Psoas muscle (tissue), 8 donors: ENCODE results near the gene TNNC1. TPM values are rescaled to one million over a fixed set of nuclear protein-coding genes. Genes with fewer than 3 reads are reported as not detected.
A peak's percentile ranks its signal among the peaks of the same experiment; 100 is the strongest.

Experiments
- ATAC-seq, 4 donors: fragments of 200-7000 bp; cut with Tn5 transposase; one replicate each; pipeline ENCODE4 v1.9.1; 2020; ENCODE audit warnings: moderate library complexity in 3 of 4, mild to moderate bottlenecking in 2 of 4
- DNase-seq, 2 donors: peaks; one replicate each; pipeline ENCODE4 v3.0.0-alpha.2; 2020
- H3K27ac ChIP-seq: fragments of 200-600 bp; one replicate; pipeline ENCODE4 v1.8.0; 2022
- H3K27me3 ChIP-seq, 3 donors: fragments of 200-600 bp in 1 of 3; one replicate each; pipeline versions ENCODE4 v1.6.1 to v1.8.0; 2013 to 2022; ENCODE audit warnings: low read length in 2 of 3, mild to moderate bottlenecking in 2 of 3, moderate library complexity in 1 of 3; ENCODE audit not compliant: insufficient read depth in 3 of 3
- H3K36me3 ChIP-seq, 2 donors: fragments of 200-600 bp in 1 of 2; one replicate each; pipeline versions ENCODE4 v1.6.1 to v1.8.0; 2013 to 2022; ENCODE audit warnings: low read depth in 1 of 2, mild to moderate bottlenecking in 1 of 2, moderate library complexity in 1 of 2; ENCODE audit not compliant: insufficient read depth in 1 of 2
- H3K4me1 ChIP-seq: fragments of 200-600 bp; one replicate; pipeline ENCODE4 v1.8.0; 2022
- H3K4me3 ChIP-seq: fragments of 200-600 bp; one replicate; pipeline ENCODE4 v1.8.0; 2022; ENCODE audit warnings: mild to moderate bottlenecking
- H3K9me3 ChIP-seq: fragments of 200-600 bp; one replicate; pipeline ENCODE4 v1.8.0; 2022
- WGBS, 3 donors: extraction: QIAGEN DNeasy Blood & Tissue Kit; methylation state at CpG; one replicate each; pipeline versions ENCODE4 v1.1.6 to v1.1.7; 2013; 5-methylcytosine and 5-hydroxymethylcytosine counted together
- intact Hi-C, 2 donors: fragments of 100-400 bp; cut with DNase I; formaldehyde crosslinking; loops; one replicate each; pipeline versions ENCODE4 v1.11.0 to v1.14.2; 2022
- polyA plus RNA-seq, 3 donors: library from polyadenylated mRNA; stranded (reverse); fragments of 200-250 nt; gene quantifications; one replicate each; pipeline ENCODE4 v1.2.3, GENCODE V29; 2013
- total RNA-seq, 4 donors: library from RNA; stranded (reverse); fragmentation: NEBNext Ultra II Directional in 2 of 4; extraction: Animal tissue kit (Norgen Biotek cat#: 25700) in 2 of 4; gene quantifications; one replicate each; pipeline versions ENCODE4 v1.2.1 to v1.2.4, GENCODE V29; 2021 to 2023
- TF ChIP-seq, protein P1 (sequence below): fragments of 200-600 bp; IDR thresholded peaks from one replicate; pipeline ENCODE4 v1.8.0; 2022; ENCODE audit warnings: antibody characterized with exemption
- donor health status: healthy with polysubstance abuse.
- donor health status: DM: no; HTN: no; CAD: no; lungs with moderate emphysema.
- donor health status: Bipolar disorder and iron deficiency.
- donor health status: healthy.
- donor health status: DM: yes; HTN: yes; CAD: no.
- donor health status: DM: no; HTN: no; CAD: no.
- donor health status: DM: no; HTN: no; CAD: no.
- donor health status: DM: yes; HTN: yes; CAD: no.

Gene TNNC1
- total and polyA plus RNA-seq, 7 donors, result 4,153 to 7,172 (median 6,385) TPM

DNA sequence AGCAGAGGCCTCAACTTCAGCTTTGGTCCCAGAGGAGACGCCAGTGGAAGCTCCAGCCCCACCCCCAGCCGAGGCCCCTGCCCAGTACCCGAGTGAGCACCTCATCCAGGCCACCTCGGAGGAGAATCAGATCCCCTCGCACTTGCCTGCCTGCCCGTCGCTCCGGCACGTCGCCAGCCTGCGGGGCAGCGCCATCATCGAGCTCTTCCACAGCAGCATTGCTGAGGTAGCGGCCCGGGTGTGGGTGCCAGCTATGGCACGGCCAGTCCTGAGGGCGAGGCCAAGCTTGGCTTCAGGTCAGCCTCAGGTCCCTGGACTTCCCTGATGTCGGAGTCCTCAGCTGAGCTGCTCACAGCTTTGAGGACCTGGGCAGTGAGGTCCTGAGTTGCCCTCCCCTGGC lies 35.6 kb upstream of the TNNC1 start:
- Histone ChIP-seq H3K4me1 (peaks cover 20% of the 10 kb centered on the region), H3K9me3 (no peaks in the 10 kb centered on the region), H3K27ac (peak overlapping the region; percentile 23), H3K36me3 (peaks cover 4 to 89% of the 10 kb centered on the region in 2 donors), H3K4me3 (no peak overlapping the region), H3K27me3 (no peaks in the 10 kb centered on the region)
- DNase-seq (peak in 1 of 2 donors; percentile 71), ATAC-seq (peak in 3 of 4 donors; percentile 48 to 62 (median 54))
- intact Hi-C loops, result loop anchor here in 1 of 2 donors (10.0 kb wide), 1 partner anchor 185 kb away; no protein-coding TSS in a partner anchor
- 56 to 80% (median 58%) methylated on average over 18 of the region's 18 CpGs for WGBS, 3 donors
- TF ChIP-seq, protein P1, sequence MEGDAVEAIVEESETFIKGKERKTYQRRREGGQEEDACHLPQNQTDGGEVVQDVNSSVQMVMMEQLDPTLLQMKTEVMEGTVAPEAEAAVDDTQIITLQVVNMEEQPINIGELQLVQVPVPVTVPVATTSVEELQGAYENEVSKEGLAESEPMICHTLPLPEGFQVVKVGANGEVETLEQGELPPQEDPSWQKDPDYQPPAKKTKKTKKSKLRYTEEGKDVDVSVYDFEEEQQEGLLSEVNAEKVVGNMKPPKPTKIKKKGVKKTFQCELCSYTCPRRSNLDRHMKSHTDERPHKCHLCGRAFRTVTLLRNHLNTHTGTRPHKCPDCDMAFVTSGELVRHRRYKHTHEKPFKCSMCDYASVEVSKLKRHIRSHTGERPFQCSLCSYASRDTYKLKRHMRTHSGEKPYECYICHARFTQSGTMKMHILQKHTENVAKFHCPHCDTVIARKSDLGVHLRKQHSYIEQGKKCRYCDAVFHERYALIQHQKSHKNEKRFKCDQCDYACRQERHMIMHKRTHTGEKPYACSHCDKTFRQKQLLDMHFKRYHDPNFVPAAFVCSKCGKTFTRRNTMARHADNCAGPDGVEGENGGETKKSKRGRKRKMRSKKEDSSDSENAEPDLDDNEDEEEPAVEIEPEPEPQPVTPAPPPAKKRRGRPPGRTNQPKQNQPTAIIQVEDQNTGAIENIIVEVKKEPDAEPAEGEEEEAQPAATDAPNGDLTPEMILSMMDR, result no peak

DNA sequence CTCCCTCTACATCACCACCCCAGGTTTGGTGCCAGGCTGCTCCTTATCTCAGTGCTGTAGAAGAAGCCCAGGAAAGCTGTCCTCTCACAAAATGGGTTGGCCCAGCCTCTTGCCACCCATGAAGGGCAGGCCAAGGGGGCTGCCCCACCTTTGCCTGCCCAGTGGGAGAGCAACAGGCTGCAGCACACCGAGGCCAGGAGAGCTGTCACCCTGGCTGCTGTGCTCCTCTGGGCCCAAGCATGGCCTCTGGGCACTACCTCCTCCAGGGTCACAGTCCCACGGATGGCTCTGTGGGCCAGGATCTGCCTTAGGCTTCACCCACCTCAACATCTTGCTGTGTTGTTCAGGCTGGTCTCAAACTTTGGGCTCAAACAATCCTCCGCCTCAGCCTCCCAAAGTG lies 34.9 kb upstream of the TNNC1 start:
- DNase-seq, result no peak

DNA sequence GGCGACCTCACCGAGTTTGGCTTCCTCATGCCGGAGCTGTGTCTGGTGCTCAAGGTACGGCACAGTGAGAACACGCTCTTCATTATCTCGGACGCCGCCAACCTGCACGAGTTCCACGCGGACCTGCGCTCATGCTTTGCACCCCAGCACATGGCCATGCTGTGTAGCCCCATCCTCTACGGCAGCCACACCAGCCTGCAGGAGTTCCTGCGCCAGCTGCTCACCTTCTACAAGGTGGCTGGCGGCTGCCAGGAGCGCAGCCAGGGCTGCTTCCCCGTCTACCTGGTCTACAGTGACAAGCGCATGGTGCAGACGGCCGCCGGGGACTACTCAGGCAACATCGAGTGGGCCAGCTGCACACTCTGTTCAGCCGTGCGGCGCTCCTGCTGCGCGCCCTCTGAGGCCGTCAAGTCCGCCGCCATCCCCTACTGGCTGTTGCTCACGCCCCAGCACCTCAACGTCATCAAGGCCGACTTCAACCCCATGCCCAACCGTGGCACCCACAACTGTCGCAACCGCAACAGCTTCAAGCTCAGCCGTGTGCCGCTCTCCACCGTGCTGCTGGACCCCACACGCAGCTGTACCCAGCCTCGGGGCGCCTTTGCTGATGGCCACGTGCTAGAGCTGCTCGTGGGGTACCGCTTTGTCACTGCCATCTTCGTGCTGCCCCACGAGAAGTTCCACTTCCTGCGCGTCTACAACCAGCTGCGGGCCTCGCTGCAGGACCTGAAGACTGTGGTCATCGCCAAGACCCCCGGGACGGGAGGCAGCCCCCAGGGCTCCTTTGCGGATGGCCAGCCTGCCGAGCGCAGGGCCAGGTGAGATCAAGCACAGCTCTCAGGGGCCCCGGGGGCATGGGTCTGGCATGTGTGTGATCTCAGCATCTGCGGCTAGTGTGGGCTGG lies 34.2 kb upstream of the TNNC1 start:
- DNase-seq (no peak), ATAC-seq (no peak)
- no peak overlapping the region for H3K4me3 ChIP-seq
- TF ChIP-seq, protein P1, result no peak
- no peaks in the 10 kb centered on the region for H3K9me3 ChIP-seq
- intact Hi-C loops, result loop anchor here in 1 of 2 donors (10.0 kb wide), 1 partner anchor 187 kb away; no protein-coding TSS in a partner anchor
- H3K27ac ChIP-seq, result no peak overlapping the region
- H3K36me3 ChIP-seq, result peaks cover 4 to 87% of the 10 kb centered on the region in 2 donors
- peaks cover 29% of the 10 kb centered on the region for H3K4me1 ChIP-seq
- H3K27me3 ChIP-seq, result no peaks in the 10 kb centered on the region
- 93 to 96% (median 95%) methylated on average over 58 to 59 of the region's 59 CpGs for WGBS, 3 donors

More for the DNA sequence above, 34.9 kb upstream of the TNNC1 start:
- peaks cover 4 to 89% of the 10 kb centered on the region in 2 donors for H3K36me3 ChIP-seq
- WGBS, 3 donors, result 89 to 97% (median 90%) methylated on average over 3 of the region's 3 CpGs
- H3K4me1 ChIP-seq, result peaks cover 23% of the 10 kb centered on the region
- ATAC-seq, result no peak
- TF ChIP-seq, protein P1, result no peak
- no peaks in the 10 kb centered on the region for H3K27me3 ChIP-seq
- H3K27ac ChIP-seq, result no peak overlapping the region
- intact Hi-C loops, result loop anchor here in 1 of 2 donors (10.0 kb wide), 1 partner anchor 186 kb away; no protein-coding TSS in a partner anchor
- no peak overlapping the region for H3K4me3 ChIP-seq
- H3K9me3 ChIP-seq, result no peaks in the 10 kb centered on the region

DNA sequence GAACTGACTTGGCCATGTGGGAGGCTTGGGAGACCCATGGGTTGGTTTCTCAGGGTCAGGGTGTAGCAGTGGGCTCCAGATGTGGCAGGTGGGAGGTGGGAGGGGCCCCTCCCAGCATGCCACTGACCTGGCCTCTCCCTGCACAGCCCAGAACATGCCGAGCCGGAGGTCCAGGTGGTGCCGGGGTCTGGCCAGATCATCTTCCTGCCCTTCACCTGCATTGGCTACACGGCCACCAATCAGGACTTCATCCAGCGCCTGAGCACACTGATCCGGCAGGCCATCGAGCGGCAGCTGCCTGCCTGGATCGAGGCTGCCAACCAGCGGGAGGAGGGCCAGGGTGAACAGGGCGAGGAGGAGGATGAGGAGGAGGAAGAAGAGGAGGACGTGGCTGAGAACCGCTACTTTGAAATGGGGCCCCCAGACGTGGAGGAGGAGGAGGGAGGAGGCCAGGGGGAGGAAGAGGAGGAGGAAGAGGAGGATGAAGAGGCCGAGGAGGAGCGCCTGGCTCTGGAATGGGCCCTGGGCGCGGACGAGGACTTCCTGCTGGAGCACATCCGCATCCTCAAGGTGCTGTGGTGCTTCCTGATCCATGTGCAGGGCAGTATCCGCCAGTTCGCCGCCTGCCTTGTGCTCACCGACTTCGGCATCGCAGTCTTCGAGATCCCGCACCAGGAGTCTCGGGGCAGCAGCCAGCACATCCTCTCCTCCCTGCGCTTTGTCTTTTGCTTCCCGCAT lies 33.4 kb upstream of the TNNC1 start:
- intact Hi-C loops, result loop anchor here in 1 of 2 donors (10.0 kb wide), 1 partner anchor 188 kb away; no protein-coding TSS in a partner anchor
- ATAC-seq (no peak), DNase-seq (peak in 1 of 2 donors; percentile 13)
- H3K27me3 ChIP-seq, result no peaks in the 10 kb centered on the region
- H3K36me3 ChIP-seq, result peaks cover 4 to 87% of the 10 kb centered on the region in 2 donors
- no peaks in the 10 kb centered on the region for H3K9me3 ChIP-seq
- TF ChIP-seq, protein P1, result no peak
- no peak overlapping the region for H3K4me3 ChIP-seq
- H3K27ac ChIP-seq, result no peak overlapping the region
- H3K4me1 ChIP-seq, result peaks cover 29% of the 10 kb centered on the region
- 87 to 89% (median 87%) methylated on average over 30 to 31 of the region's 31 CpGs for whole genome bisulfite sequencing, 3 donors
